Right lobe of liver (tissue), 4 donors: ENCODE data around the gene IDUA.

Experiments used
- CTCF ChIP-seq, 4 donors: fragments of 200-600 bp in 3 of 4; fragments of 450-650 bp in 1 of 4; IDR thresholded peaks; one replicate each; pipeline versions ENCODE4 v1.5.1 to v1.8.0; 2016 to 2022; ENCODE audit warnings: antibody characterized with exemption in 4 of 4, mild to moderate bottlenecking in 2 of 4
- POLR2A ChIP-seq: fragments of 450-650 bp; IDR thresholded peaks from one replicate; pipeline ENCODE4 v1.6.1; 2017; ENCODE audit warnings: antibody characterized with exemption, mild to moderate bottlenecking
- donor health status: DM: no; HTN: no; CAD: no.
- donor health status: DM: no; HTN: no; CAD: no.
- donor health status: DM: no; HTN: yes; CAD: no.

- no peak for TF ChIP-seq CTCF (IDR thresholded peaks at IDR 0.05)
- no peak for TF ChIP-seq POLR2A
Observed at GRCh38 chr4:989722-990471, 3.1 kb downstream of the IDUA start.
